Esophagus muscularis mucosa (tissue), 4 donors: ENCODE data around the gene SDR39U1.

Source experiments
- CTCF ChIP-seq, 3 experiments: fragments of 200-600 bp in 2 of 3; fragments of 450-650 bp in 1 of 3; sonication (generic) in 2 of 3; IDR thresholded peaks; one replicate each; pipeline ENCODE4 v1.5.1; 2017 to 2019; ENCODE audit warnings: antibody characterized with exemption in 3 of 3, mild to moderate bottlenecking in 2 of 3, moderate library complexity in 1 of 3
- EP300 ChIP-seq: sonication (generic); formaldehyde crosslinking; IDR thresholded peaks from one replicate; pipeline ENCODE4 v1.6.1; 2017; ENCODE audit warnings: antibody characterized with exemption
- POLR2A ChIP-seq: fragments of 450-650 bp; IDR thresholded peaks from one replicate; pipeline ENCODE4 v1.6.1; 2017; ENCODE audit warnings: antibody characterized with exemption, moderate library complexity, mild to moderate bottlenecking, low read depth
- POLR2AphosphoS5 ChIP-seq, 2 donors: sonication (generic); formaldehyde crosslinking; IDR thresholded peaks; one replicate each; pipeline ENCODE4 v1.6.1; 2017; ENCODE audit warnings: antibody characterized with exemption in 2 of 2

- TF ChIP-seq CTCF (IDR thresholded peaks at IDR 0.05) (no peak), POLR2AphosphoS5 (IDR thresholded peaks at IDR 0.05) (peak in 1 of 2 donors; percentile 21), EP300 (no peak), POLR2A (no peak)
Observed at GRCh38 chr14:24437020-24437735, 5.4 kb downstream of the SDR39U1 start.
